DOHH2 (cell line): ENCODE measurements around the gene ADRA2B.

Experiments used
- H3F3A ChIP-seq: fragments of 200-600 bp; sonication (generic), shearing (Covaris generic); 2 replicates; pipeline ENCODE4 v1.6.0; 2016; ENCODE audit warnings: antibody characterized with exemption, mild to moderate bottlenecking; ENCODE audit not compliant: control insufficient read depth, insufficient read depth
- H3K27ac ChIP-seq: fragments of 200-600 bp; sonication (generic); 2 replicates; pipeline ENCODE4 v1.5.1; 2014; ENCODE audit warnings: low read depth, mild to moderate bottlenecking, low read length, moderate library complexity
- H3K27me3 ChIP-seq: fragments of 200-600 bp; sonication (generic); 2 replicates; pipeline ENCODE4 v1.6.1; 2014; ENCODE audit warnings: mild to moderate bottlenecking, low read length, mixed read lengths; ENCODE audit not compliant: control insufficient read depth
- H3K36me3 ChIP-seq: fragments of 200-600 bp; sonication (generic); 2 replicates; pipeline ENCODE4 v1.6.1; 2014; ENCODE audit warnings: mild to moderate bottlenecking, low read length, moderate library complexity, mixed read lengths; ENCODE audit not compliant: control insufficient read depth
- H3K4me1 ChIP-seq: fragments of 200-600 bp; sonication (generic); 2 replicates; pipeline ENCODE4 v1.6.1; 2014; ENCODE audit warnings: mild to moderate bottlenecking, low read length, mixed read lengths; ENCODE audit not compliant: control insufficient read depth
- H3K4me2 ChIP-seq: fragments of 200-600 bp; sonication (generic); 2 replicates; pipeline ENCODE4 v1.6.0; 2014; ENCODE audit warnings: mild to moderate bottlenecking, low read length, moderate library complexity
- H3K4me3 ChIP-seq: fragments of 200-600 bp; sonication (generic); 2 replicates; pipeline ENCODE4 v1.5.1; 2014; ENCODE audit warnings: mild to moderate bottlenecking, low read length, mixed read lengths
- H3K79me2 ChIP-seq: fragments of 200-600 bp; sonication (generic); 2 replicates; pipeline ENCODE4 v1.6.1; 2014; ENCODE audit warnings: mild to moderate bottlenecking, low read length, mixed read lengths; ENCODE audit not compliant: control insufficient read depth
- H3K9me2 ChIP-seq: fragments of 200-600 bp; sonication (generic); replicated peaks from 2 replicates; pipeline ENCODE4 v1.6.1; 2014; ENCODE audit warnings: mild to moderate bottlenecking, low read length, mixed read lengths; ENCODE audit not compliant: control insufficient read depth
- H3K9me3 ChIP-seq: fragments of 200-600 bp; sonication (generic); 2 replicates; pipeline ENCODE4 v1.6.1; 2014; ENCODE audit warnings: antibody characterized with exemption, low read length, mixed read lengths; ENCODE audit not compliant: control insufficient read depth, insufficient read depth
- H4K20me1 ChIP-seq: fragments of 200-600 bp; sonication (generic); 2 replicates; pipeline ENCODE4 v1.6.0; 2014; ENCODE audit warnings: low read depth, mild to moderate bottlenecking, antibody characterized with exemption, low read length, moderate library complexity; ENCODE audit not compliant: control insufficient read depth, insufficient read depth
- CTCF ChIP-seq: fragments of 200-600 bp; sonication (generic); IDR thresholded peaks from one replicate; pipeline ENCODE4 v1.5.1; 2014; ENCODE audit warnings: antibody characterized with exemption, mild to moderate bottlenecking, low read depth, low read length; ENCODE audit not compliant: poor library complexity, severe bottlenecking
- EZH2phosphoT487 ChIP-seq: fragments of 200-600 bp; sonication (generic); IDR thresholded peaks from 2 replicates; pipeline ENCODE4 v1.6.1; 2017; ENCODE audit warnings: borderline replicate concordance, mild to moderate bottlenecking, antibody characterized with exemption, low read length, moderate library complexity, mixed read lengths

The ADRA2B gene

GRCh38 chr2:96083064-96083939 is 33.1 kb downstream of the ADRA2B start:
- H3K4me2 ChIP-seq, result no peak overlapping the region
- no peaks in the 10 kb centered on the region for H3K9me3 ChIP-seq
- no peaks in the 10 kb centered on the region for H3F3A ChIP-seq
- H3K36me3 ChIP-seq, result no peaks in the 10 kb centered on the region
- peaks cover 6% of the 10 kb centered on the region; the same call in 1 of the 2 replicates for H3K4me1 ChIP-seq
- no peak overlapping the region for H3K4me3 ChIP-seq
- H3K27ac ChIP-seq, result no peak overlapping the region
- H3K79me2 ChIP-seq, result no peaks in the 10 kb centered on the region
- H3K9me2 ChIP-seq, result no peaks in the 10 kb centered on the region
- H3K27me3 ChIP-seq, result peaks cover 2% of the 10 kb centered on the region; the same call in 1 of the 2 replicates
- H4K20me1 ChIP-seq, result no peaks in the 10 kb centered on the region
- no peak for TF ChIP-seq EZH2phosphoT487
- TF ChIP-seq CTCF, result no peak

GRCh38 chr2:96082211-96083063 is 33.9 kb downstream of the ADRA2B start:
- Histone ChIP-seq H3K4me2 (no peak overlapping the region), H3K36me3 (no peaks in the 10 kb centered on the region), H3K4me3 (no peak overlapping the region), H3K27ac (no peak overlapping the region), H4K20me1 (no peaks in the 10 kb centered on the region), H3K9me3 (no peaks in the 10 kb centered on the region), H3F3A (no peaks in the 10 kb centered on the region), H3K4me1 (peaks cover 5% of the 10 kb centered on the region; the same call in 1 of the 2 replicates), H3K9me2 (no peaks in the 10 kb centered on the region), H3K79me2 (no peaks in the 10 kb centered on the region), H3K27me3 (peaks cover 2% of the 10 kb centered on the region; the same call in 1 of the 2 replicates)
- TF ChIP-seq EZH2phosphoT487, result no peak
- no peak for TF ChIP-seq CTCF

- no peaks in the 10 kb centered on the region for H3K9me2 ChIP-seq
- peaks cover 2% of the 10 kb centered on the region; the same call in 1 of the 2 replicates for H3K27me3 ChIP-seq
- no peak overlapping the region for H3K4me2 ChIP-seq
- no peak overlapping the region for H3K27ac ChIP-seq
- H3K4me1 ChIP-seq, result no peaks in the 10 kb centered on the region
- H3K36me3 ChIP-seq, result no peaks in the 10 kb centered on the region
- no peak for TF ChIP-seq CTCF
- TF ChIP-seq EZH2phosphoT487, result no peak
- H3K9me3 ChIP-seq, result no peaks in the 10 kb centered on the region
- H3K79me2 ChIP-seq, result no peaks in the 10 kb centered on the region
- H4K20me1 ChIP-seq, result no peaks in the 10 kb centered on the region
- no peak overlapping the region for H3K4me3 ChIP-seq
- no peaks in the 10 kb centered on the region for H3F3A ChIP-seq
These were observed 35.3 kb downstream of the ADRA2B start for GRCh38 chr2:96081042-96081441.
